ENCODE measurements around the gene BMF.
"Not testable (repeated sequence)": the region's sequence is repeated elsewhere in the genome, so short reads cannot be mapped to it uniquely, and the experiment has no call there.

Gene BMF

DNA sequence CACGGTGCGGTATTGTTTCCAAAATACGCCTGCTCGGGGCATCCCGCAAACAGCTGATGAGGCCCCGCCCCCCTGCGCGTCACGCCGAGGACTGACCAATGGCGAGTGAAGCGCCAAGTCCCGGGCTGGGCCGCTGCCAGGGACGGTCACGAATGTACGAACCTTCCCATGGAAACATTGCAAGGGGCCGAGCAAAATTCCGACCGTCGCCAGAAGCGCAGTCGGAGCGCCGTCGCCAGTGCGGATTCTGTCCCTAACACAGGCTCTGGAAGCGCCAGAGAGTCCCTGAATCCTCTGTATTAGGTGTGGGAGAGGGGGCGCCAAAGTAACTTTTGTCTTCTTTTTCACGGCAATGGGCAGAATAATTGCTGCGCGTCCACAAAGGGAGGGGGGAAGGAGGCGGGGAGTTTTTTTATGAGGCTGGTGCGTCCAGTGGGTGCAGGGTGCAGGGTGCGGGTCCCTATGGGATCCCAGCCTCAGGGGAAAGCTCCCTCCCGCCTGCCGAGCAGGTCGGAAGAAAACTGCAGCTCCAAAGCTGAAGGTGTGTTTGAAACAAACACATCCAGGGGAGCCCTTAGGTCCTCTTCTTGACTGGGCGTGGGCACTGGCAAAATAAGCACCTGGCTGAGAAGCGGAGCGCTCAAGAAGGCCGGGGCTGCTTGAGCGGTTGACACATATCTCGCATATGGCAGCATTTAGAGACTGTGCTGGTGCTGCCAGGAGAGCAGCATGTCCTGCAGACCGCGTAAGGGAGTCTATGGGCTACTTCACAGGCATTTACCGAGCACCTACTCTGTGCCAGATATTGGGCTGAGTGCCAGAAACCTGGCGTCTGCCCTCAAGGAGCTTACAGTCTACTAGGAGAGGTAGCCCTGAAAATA, at the start of gene BMF:
Gene BMF (minus strand): TSS at position 25 of the 881 bp plus-strand sequence. CDS start 2,793 bp downstream, outside the sequence.
- DNase-seq: peak; percentile 84

DNA sequence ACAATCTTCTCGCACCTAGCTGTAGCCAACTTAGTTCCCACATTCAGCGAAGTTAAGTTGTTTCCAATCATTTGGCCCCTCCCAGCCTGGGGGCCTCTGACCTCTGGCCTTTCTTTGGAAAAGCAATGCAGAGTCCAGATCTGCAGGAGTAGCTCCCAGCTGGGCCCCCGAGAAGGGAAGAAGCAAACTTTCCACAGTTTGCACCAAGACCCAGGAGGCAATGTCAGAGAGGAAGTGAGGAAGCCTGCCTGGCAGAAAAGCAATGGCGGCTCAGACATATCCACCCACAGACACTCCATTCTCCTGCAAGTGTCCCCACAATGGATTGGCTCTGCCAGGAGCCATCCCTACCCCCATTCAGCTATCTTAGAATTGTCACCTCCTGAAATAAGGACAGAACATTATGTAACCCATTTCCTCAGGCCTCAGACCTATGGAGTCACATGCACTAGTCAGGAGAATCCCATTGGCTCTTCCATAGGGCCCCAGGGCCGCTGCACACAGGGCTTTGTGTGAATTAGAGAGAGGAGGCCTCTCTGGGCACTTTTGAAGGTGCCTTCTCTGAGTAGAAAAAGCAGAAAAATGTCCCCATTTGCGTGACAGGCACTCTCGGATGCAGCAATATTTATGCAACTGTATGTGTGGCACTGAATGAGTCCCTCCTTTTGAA, 49.2 kb upstream of the BMF start:
- no peak for DNase-seq

DNA sequence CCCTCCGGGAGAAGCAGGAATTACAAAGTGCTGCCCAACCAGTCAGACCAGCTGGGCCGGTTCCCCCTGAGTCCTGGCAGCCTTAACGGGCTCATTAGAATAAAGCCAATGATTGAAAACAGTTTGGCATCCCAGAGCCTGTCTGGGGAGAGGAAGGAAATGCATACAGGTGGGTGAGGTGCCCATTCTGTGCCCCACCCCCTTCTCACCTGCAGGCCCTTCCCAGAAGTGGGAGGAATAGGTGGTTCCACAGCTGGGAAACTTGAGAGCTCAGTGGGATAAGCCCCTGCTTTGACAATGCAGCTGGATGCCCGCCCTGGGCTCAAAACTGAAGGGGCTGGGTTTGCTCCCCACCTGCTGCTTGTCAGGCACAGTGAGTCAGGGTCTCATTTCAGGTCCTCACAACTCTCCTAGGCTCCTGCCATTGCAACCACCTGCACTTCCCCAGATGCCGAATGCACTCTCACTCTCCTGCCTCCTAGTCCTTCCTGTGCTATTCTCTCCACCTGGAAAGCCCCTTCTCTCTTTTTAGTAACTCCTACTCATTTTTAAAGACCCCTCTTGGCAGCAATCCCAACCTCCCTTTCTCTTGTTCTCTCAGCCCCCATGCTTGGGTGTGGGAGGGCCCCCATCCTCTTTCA, 46.7 kb upstream of the BMF start:
- peak; percentile 77 for DNase-seq

DNA sequence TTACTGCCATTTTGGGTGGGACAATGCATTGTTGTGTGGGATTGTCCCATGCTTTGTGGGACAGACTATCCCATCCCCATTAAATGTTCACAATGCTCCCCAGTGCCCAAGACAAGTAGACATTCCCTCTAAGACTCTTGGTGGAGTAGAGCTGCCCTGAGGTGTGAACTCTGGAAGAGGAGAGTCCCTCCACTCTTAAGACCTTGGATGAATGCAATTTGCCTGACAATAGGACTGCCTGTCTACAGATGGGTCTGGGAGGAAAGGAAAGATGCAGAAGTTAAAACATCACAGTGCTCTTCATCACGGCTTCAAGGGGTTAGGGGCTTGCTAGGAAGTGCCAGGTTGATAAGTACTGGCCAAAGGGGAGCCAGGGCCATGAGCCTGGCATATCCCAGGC, 46.1 kb upstream of the BMF start:
- DNase-seq: not testable (repeated sequence)

DNA sequence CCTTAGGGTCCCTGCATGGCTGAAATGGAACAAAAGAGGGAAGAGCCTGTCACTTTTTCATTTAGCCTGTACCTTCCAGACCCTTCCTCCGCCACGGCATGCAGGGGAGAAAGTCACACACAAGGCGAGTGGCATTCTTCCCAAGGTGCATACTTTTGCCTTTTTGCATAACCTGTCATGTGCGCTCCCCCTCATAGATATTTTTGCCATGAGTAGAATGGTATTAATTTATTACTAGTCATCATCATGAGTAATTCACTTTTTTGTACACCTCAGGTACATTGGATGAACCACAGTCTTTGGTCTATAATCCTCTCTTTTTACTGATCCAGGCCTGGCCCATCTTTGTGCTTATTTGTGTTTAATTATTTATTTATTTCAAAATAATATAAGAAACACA, 43.3 kb upstream of the BMF start:
- no peak for DNase-seq

DNA sequence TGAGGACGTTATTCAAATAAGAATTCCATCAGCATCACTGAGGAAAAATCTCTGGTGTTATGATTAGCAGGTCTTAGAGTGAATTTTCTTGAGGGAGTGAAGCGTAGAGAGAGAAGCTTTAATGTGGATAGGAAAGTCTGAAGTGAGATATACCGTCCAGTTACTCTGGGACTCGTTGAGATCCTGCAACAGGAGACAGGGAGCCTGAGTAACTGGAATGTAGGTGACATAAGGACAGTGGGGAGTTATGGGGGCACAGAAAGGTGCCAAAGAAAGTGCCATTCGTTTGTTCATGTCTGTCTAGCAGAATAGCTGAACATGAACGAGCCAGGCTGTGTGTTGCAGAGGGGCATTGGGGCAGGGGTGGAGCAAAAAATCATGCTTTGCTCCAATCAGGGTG, 42.8 kb upstream of the BMF start:
- no peak for DNase-seq

DNA sequence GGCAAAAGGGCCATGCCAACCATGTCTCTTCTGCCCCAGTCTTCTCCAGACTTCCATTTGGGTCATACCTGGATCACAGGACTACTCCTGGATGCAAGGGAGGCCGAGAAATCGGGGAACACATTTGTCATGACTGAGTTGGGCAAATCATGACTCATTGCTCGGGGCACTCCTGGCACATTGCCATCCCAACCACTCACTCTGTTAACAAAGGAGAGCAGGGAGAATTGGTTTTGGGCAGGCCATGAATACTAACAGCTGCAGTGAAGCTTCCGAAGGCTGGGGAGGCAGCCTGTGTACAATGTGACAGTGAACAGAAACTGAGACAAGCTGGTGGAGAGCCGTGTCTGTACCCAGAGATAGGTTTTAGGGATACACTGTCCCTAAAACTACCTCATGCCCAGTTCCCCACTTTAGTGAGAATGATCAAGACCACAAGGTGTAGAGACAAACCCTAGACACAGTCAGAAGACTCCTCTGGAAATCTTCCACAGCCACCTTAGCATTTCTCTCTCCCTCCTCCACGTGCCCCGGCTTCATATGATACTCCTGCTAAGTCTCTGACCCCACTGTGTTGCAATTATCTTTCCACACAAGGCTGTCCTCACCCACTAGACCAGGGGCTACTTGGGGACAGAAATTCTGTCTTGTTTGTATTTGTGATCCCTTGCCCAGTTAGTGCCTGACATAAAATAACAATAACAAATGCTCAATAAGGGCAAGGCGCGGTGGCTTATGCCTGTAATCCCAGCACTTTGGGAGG, 41.7 kb upstream of the BMF start:
- DNase-seq: peak; percentile 18

GRCh38 chr15:40149339-40149738, 40.7 kb upstream of the BMF start:
- no peak for DNase-seq

DNA sequence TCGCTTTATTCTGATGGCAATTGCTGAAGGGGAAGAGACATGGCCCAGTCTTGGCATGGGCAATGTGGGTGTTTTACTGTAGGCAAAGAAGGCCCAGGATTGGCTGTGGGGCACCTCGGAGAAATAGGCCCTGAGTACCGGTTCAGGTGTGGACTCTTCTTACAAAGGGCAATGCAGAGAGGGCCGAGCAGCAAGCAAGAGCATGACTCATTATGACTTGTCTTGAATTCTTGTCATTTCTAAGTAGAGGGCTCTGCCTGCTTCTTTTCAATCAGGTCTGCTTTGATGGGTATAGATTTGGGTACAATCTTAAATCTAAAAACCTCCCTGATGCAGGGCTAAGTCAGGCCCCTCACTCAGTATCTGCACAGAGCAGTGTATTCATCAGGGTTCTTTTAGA, 37.4 kb upstream of the BMF start:
- DNase-seq: no peak

- no peak for DNase-seq
Observed at GRCh38 chr15:40142428-40142827, 33.7 kb upstream of the BMF start.

DNA sequence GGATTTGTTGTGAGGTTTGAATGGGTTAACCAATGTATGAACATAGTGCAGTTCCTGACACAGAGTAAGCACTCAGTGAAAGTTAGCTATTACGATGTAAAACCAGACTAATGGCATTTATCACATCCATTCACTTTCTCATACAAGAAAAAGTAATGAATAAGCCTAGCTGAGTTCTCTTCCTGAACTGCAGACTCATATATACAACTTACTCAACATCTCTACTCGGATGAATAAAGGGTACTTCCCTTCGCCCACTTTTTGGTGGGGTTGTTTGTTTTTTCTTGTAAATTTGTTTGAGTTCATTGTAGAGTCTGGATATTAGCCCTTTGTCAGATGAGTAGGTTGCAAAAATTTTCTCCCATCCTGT, 29.5 kb upstream of the BMF start:
- DNase-seq: not testable (repeated sequence)

DNA sequence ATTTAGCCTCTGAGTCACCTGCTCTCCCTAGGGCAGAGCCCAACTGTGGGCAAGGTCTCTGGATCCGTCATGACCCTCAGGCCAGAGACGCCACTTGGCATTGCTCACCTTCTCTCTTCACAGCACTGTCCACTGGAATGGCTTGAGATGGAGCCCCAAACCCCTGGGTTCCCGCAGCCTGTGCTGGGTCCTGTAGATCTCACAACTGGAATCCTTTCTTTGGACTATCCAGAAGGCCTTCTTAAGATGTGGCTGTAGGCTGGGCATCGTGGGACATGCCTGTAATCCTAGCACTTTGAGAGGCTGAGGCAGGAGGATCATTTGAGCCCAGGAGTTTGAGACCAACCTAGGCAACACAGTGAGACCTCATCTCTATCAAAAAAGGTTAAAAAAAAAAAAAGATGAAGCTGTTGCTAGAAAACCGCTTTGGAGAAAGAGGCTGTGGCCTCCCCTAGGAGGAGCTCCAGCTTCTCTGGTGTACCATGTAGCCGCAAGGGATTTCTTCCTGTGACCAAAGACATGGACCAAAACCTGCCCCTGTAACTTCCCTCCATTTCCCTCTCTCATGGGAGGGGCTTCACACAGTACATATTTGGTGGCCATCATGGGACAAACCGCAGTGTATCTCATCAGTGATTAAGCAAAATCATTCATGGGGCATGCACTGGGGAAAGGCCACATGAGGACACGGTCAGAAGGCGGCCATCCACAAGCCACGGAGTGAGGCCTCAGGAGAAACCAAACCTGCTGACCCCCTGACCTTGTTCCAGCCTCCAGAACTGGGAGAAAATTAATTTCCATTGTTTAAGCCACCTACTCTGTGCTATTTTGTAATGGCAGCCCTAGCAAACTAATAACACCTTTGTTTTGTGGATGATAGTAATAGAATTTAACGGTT, 28.9 kb upstream of the BMF start:
- DNase-seq: no peak

GRCh38 chr15:40136470-40137302, 28.0 kb upstream of the BMF start:
- no peak for DNase-seq

GRCh38 chr15:40135846-40136450, 27.3 kb upstream of the BMF start:
- not testable (repeated sequence) for DNase-seq

- no peak for DNase-seq
Observed at GRCh38 chr15:40134885-40135284, 26.2 kb upstream of the BMF start.

DNA sequence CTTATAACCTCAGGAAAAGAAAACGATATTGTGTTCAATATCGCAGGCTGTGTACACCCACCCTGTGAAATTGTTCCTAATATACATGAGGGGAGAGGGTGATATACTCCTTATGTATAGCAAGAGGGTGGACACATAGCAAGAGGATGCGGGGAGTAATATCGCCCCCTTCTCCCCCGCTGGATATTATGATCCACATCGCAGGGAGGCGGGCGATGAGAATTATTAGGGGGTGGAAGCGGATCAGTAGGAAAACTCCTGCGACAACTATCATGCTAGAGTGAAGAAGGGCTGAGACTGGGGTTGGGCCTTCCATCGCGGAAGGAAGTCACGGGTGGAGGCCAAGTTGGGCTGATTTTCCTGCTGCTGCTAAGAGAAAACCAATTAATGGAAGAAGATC, 24.9 kb upstream of the BMF start:
- DNase-seq: no peak

- DNase-seq: no peak
Observed at GRCh38 chr15:40130799-40131502, 22.3 kb upstream of the BMF start.

GRCh38 chr15:40130118-40130517, 21.4 kb upstream of the BMF start:
- DNase-seq: no peak

DNA sequence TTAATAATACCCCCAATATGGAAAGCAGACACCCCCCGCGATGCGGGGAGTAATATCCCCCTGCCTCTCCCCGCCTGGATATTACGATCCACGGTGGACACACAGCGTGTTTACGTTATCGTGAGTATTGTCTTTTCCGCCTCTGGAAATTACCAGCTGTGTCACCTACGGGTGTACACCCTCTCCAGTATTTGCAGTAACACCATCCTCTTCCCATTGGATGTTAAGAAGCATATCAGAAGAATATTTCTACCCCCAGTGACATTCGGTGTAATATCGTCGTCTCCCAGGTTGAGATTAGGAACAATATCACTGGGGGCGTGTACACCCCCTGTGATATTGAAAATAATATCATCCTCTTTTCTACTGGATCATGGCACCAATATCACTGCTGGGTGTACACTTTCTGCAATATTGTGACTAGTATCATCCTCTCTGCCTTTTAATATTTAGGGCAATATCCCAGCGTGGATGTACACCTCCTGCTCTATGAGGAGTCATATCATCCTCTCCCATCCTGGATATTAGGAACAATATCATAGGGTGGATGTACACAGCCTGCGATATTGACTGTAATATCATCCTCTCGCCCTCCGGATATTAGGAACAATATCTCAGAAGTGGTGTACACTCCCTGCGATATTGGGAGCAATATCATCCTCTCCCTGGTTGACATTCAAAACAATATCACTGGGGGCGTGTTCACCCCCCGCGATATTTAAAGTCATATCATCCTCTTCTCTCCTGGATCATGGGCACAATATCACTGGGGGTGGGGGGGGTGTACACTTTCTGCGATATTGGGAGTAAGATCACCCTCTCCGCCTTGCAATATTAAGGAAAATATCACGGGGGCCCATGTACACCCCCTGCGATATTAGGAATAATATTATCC, 20.3 kb upstream of the BMF start:
- DNase-seq: no peak

Measured in NCI-H748 treated with DMSO at 0.1 percent for 48 hours (cell line).